Sigmoid colon (tissue), 3 donors: ENCODE data around the gene EEFSEC.

Source experiments
- POLR2A ChIP-seq, 2 donors: fragments of 450-650 bp; IDR thresholded peaks; one replicate each; pipeline ENCODE4 v1.6.1; 2016; ENCODE audit warnings: antibody characterized with exemption in 2 of 2, mild to moderate bottlenecking in 2 of 2, moderate library complexity in 2 of 2
- TF ChIP-seq, protein P1 (sequence below), 4 experiments: fragments of 450-650 bp in 3 of 4; fragments of 200-600 bp in 1 of 4; IDR thresholded peaks; one replicate each; pipeline ENCODE4 v1.5.1; 2016 to 2019; ENCODE audit warnings: antibody characterized with exemption in 4 of 4, mild to moderate bottlenecking in 3 of 4, moderate library complexity in 2 of 4

- TF ChIP-seq POLR2A (IDR thresholded peaks at IDR 0.05), result no peak
- TF ChIP-seq, protein P1, sequence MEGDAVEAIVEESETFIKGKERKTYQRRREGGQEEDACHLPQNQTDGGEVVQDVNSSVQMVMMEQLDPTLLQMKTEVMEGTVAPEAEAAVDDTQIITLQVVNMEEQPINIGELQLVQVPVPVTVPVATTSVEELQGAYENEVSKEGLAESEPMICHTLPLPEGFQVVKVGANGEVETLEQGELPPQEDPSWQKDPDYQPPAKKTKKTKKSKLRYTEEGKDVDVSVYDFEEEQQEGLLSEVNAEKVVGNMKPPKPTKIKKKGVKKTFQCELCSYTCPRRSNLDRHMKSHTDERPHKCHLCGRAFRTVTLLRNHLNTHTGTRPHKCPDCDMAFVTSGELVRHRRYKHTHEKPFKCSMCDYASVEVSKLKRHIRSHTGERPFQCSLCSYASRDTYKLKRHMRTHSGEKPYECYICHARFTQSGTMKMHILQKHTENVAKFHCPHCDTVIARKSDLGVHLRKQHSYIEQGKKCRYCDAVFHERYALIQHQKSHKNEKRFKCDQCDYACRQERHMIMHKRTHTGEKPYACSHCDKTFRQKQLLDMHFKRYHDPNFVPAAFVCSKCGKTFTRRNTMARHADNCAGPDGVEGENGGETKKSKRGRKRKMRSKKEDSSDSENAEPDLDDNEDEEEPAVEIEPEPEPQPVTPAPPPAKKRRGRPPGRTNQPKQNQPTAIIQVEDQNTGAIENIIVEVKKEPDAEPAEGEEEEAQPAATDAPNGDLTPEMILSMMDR (IDR thresholded peaks at IDR 0.05), result no peak
Observed at GRCh38 chr3:128180436-128180835, 27.2 kb downstream of the EEFSEC start.
